SU-DHL-6 (cell line): ENCODE results near the gene KCND3.

Experiments
- CTCF ChIP-seq: fragments of 200-600 bp; sonication (generic); IDR thresholded peaks from one replicate; pipeline ENCODE4 v1.5.1; 2017; ENCODE audit warnings: antibody characterized with exemption, mild to moderate bottlenecking, low read length, moderate library complexity; ENCODE audit not compliant: insufficient read depth, poor library complexity, severe bottlenecking
- EZH2phosphoT487 ChIP-seq: fragments of 200-600 bp; sonication (generic), shearing (Covaris generic); conservative IDR thresholded peaks from 2 replicates; pipeline ENCODE4 v1.6.1; 2018; ENCODE audit warnings: mild to moderate bottlenecking, antibody characterized with exemption, low read length, moderate library complexity, mixed read lengths

GRCh38 chr1:111982428-111982827 lies 7.0 kb downstream of the KCND3 start:
- TF ChIP-seq CTCF: no peak
- TF ChIP-seq EZH2phosphoT487: no peak
